HepG2 (cell line): ENCODE results near the gene RHD.

ENCODE experiments used
- AKAP8 ChIP-seq: sonication (generic); formaldehyde crosslinking; IDR thresholded peaks from 2 replicates; pipeline ENCODE4 v1.5.1; 2020; ENCODE audit warnings: mild to moderate bottlenecking, missing genetic modification reagents
- CTCF ChIP-seq: sonication (generic); formaldehyde crosslinking; IDR thresholded peaks from 2 replicates; pipeline ENCODE4 v1.5.0; 2020; ENCODE audit warnings: mild to moderate bottlenecking, missing genetic modification reagents, moderate library complexity
- ZBTB7A ChIP-seq: sonication (generic); formaldehyde crosslinking; IDR thresholded peaks from 2 replicates; pipeline ENCODE4 v1.8.0; 2022; ENCODE audit warnings: mild to moderate bottlenecking, missing genetic modification reagents
- ZNF407 ChIP-seq: sonication (generic); formaldehyde crosslinking; IDR thresholded peaks from one replicate; pipeline ENCODE4 v1.5.1; 2020; ENCODE audit warnings: mild to moderate bottlenecking, missing genetic modification reagents; ENCODE audit errors: not compliant biosample characterization
- ZNF432 ChIP-seq: sonication (generic); formaldehyde crosslinking; IDR thresholded peaks from 2 replicates; pipeline ENCODE4 v1.5.0; 2020; ENCODE audit warnings: missing genetic modification reagents, mild to moderate bottlenecking, borderline replicate concordance

DNA sequence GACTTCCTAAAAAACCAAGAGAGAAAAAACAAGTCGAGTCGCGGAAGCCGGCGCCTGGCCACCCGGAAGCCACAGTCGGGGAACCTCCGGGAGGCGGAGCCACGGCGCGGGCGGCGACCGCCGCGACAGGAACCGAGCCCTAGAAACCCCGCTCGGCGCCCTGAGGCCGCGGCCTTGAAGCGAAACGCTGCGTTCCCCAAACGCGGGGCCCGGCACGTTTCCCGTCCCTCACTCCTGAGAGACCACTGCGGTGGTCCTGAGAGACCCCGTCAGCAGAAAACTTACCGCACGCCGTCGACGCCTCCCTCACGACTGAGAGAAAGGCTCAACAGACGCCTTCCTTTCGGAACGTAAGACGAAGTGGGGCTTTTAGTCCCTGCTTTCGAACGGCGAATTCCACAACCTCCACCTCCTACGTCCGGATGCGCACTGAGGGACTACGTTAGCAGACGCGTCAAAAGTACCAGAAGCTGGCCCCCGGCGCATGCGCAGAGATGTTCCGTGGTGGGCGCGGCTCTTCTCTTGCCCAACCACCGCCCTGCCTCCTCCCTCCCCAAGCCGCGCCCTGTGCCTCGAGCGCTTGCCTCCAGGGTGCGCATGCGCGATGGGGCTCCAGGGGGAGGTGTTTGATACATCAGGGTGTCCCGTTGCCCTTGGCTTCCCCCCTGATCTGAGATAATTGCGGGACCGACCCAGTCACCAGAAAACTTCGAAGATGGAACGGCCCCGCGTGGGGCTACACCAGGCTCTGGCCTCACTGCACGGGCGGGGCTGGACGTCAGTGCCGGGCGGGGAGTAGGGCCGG lies 25.1 kb upstream of the RHD start, which contains the start of gene RSRP1:
- TF ChIP-seq ZBTB7A (CRISPR knock-in tag), result peak; percentile 60; the same call in 1 of the 2 replicates
- TF ChIP-seq ZNF432 (CRISPR knock-in tag), result no peak
- no peak for TF ChIP-seq CTCF
- TF ChIP-seq ZNF407, result peak; percentile 69
- no peak; the same call in none of the 2 replicates for TF ChIP-seq AKAP8 (CRISPR knock-in tag)
